H9 (cell line): ENCODE data around the gene TATDN2. TPM values are rescaled to one million over a fixed set of nuclear protein-coding genes. Genes with fewer than 3 reads are reported as not detected.
A peak's percentile ranks its signal among the peaks of the same experiment; 100 is the strongest.

Experiments used
- DNase-seq: peaks from one replicate; pipeline ENCODE4 v3.0.0-alpha.2; 2017
- H2AFZ ChIP-seq: one replicate; pipeline ENCODE4 v1.6.1; 2013; ENCODE audit warnings: mild to moderate bottlenecking, low read length, control low read depth, moderate library complexity
- H2AK5ac ChIP-seq: 2 replicates; pipeline ENCODE4 v1.6.1; 2013; ENCODE audit warnings: low read length, control low read depth, mixed read lengths; ENCODE audit not compliant: insufficient read length
- H2BK120ac ChIP-seq: one replicate; pipeline ENCODE4 v1.6.1; 2013; ENCODE audit warnings: low read depth, mild to moderate bottlenecking, low read length, control low read depth, inconsistent platforms; ENCODE audit not compliant: poor library complexity, severe bottlenecking
- H2BK12ac ChIP-seq: 2 replicates; pipeline ENCODE4 v1.6.1; 2013; ENCODE audit warnings: low read length, control low read depth, mixed read lengths, low read depth; ENCODE audit not compliant: insufficient read length
- H2BK15ac ChIP-seq: 2 replicates; pipeline ENCODE4 v1.6.1; 2013; ENCODE audit warnings: low read depth, low read length, control low read depth
- H2BK20ac ChIP-seq: one replicate; pipeline ENCODE4 v1.6.1; 2013; ENCODE audit warnings: low read depth, mild to moderate bottlenecking, low read length, control low read depth, inconsistent platforms; ENCODE audit not compliant: poor library complexity, severe bottlenecking
- H2BK5ac ChIP-seq: 2 replicates; pipeline ENCODE4 v1.6.1; 2013; ENCODE audit warnings: low read length, control low read depth, mixed read lengths; ENCODE audit not compliant: insufficient read length
- H3K14ac ChIP-seq: 2 replicates; pipeline ENCODE4 v1.6.1; 2013; ENCODE audit warnings: low read length, control low read depth; ENCODE audit not compliant: insufficient read depth
- H3K18ac ChIP-seq: 2 replicates; pipeline ENCODE4 v1.6.1; 2013; ENCODE audit warnings: low read depth, mild to moderate bottlenecking, mixed read lengths, low read length, control low read depth; ENCODE audit not compliant: insufficient read length
- H3K23ac ChIP-seq: 2 replicates; pipeline ENCODE4 v1.6.1; 2013; ENCODE audit warnings: low read length, control low read depth, mixed read lengths, low read depth; ENCODE audit not compliant: insufficient read length
- H3K23me2 ChIP-seq: 2 replicates; pipeline ENCODE4 v1.6.1; 2013; ENCODE audit warnings: low read depth, mild to moderate bottlenecking, mixed read lengths, low read length, control low read depth; ENCODE audit not compliant: insufficient read length, poor library complexity, severe bottlenecking
- H3K27ac ChIP-seq: 2 replicates; pipeline ENCODE4 v1.5.1; 2013; ENCODE audit warnings: low read length, control low read depth, mixed read lengths, low read depth; ENCODE audit not compliant: insufficient read length
- H3K27me3 ChIP-seq: 2 replicates; pipeline ENCODE4 v1.6.1; 2013; ENCODE audit warnings: low read length, control low read depth, inconsistent platforms; ENCODE audit not compliant: insufficient read depth
- H3K4ac ChIP-seq: 2 replicates; pipeline ENCODE4 v1.6.1; 2013; ENCODE audit warnings: low read depth, mild to moderate bottlenecking, control low read depth, inconsistent platforms, low read length, moderate library complexity
- H3K4me1 ChIP-seq: 2 replicates; pipeline ENCODE4 v1.6.1; 2013; ENCODE audit warnings: low read length, control low read depth, inconsistent platforms; ENCODE audit not compliant: insufficient read depth
- H3K4me2 ChIP-seq: 2 replicates; pipeline ENCODE4 v1.6.1; 2013; ENCODE audit warnings: low read length, control low read depth, mixed read lengths; ENCODE audit not compliant: insufficient read length, insufficient read depth
- H3K56ac ChIP-seq: 2 replicates; pipeline ENCODE4 v1.6.1; 2013; ENCODE audit warnings: low read depth, mild to moderate bottlenecking, mixed read lengths, low read length, control low read depth; ENCODE audit not compliant: insufficient read length
- H3K79me1 ChIP-seq: 2 replicates; pipeline ENCODE4 v1.6.1; 2013; ENCODE audit warnings: low read depth, mild to moderate bottlenecking, moderate library complexity, low read length, control low read depth, inconsistent platforms; ENCODE audit not compliant: insufficient read depth, poor library complexity, severe bottlenecking
- H3K79me2 ChIP-seq: 2 replicates; pipeline ENCODE4 v1.6.1; 2013; ENCODE audit warnings: low read length, control low read depth, inconsistent platforms; ENCODE audit not compliant: insufficient read depth
- H3K9ac ChIP-seq: 2 replicates; pipeline ENCODE4 v1.6.1; 2013; ENCODE audit warnings: low read length, control low read depth, mixed read lengths; ENCODE audit not compliant: insufficient read length; ENCODE audit errors: extremely low read depth
- H3K9me3 ChIP-seq: one replicate; pipeline ENCODE4 v1.6.1; 2013; ENCODE audit warnings: low read depth, low read length, inconsistent platforms; ENCODE audit not compliant: control insufficient read depth
- H3T11ph ChIP-seq: one replicate; pipeline ENCODE4 v1.6.1; 2013; ENCODE audit warnings: mild to moderate bottlenecking, low read length, control low read depth, inconsistent platforms
- H4K20me1 ChIP-seq: one replicate; pipeline ENCODE4 v1.6.1; 2013; ENCODE audit not compliant: control insufficient read depth, insufficient read length, insufficient read depth
- H4K5ac ChIP-seq: 2 replicates; pipeline ENCODE4 v1.6.1; 2013; ENCODE audit warnings: low read depth, mild to moderate bottlenecking, mixed read lengths, low read length, control low read depth; ENCODE audit not compliant: insufficient read length
- H4K8ac ChIP-seq: replicated peaks from 2 replicates; pipeline ENCODE4 v1.6.1; 2013; ENCODE audit warnings: low read length, control low read depth, mixed read lengths, low read depth; ENCODE audit not compliant: insufficient read length
- H4K91ac ChIP-seq: 2 replicates; pipeline ENCODE4 v1.6.1; 2013; ENCODE audit warnings: low read depth, mild to moderate bottlenecking, moderate library complexity, mixed read lengths, low read length, control low read depth; ENCODE audit not compliant: insufficient read length
- H3K27ac Mint-ChIP-seq, 3 experiments: 2 replicates in 2 of 3; 3 replicates in 1 of 3; pipeline ENCODE4 v1.8.0; 2020 to 2021; ENCODE audit warnings: mixed read lengths in 3 of 3, mild to moderate bottlenecking in 1 of 3, moderate library complexity in 1 of 3
- H3K27me3 Mint-ChIP-seq: 2 replicates; pipeline ENCODE4 v1.8.0; 2021; ENCODE audit warnings: low read depth, mild to moderate bottlenecking, moderate library complexity, mixed read lengths
- H3K36me3 Mint-ChIP-seq, 3 experiments: 2 replicates in 2 of 3; 3 replicates in 1 of 3; pipeline ENCODE4 v1.8.0; 2020 to 2021; ENCODE audit warnings: low read depth in 3 of 3, mixed read lengths in 3 of 3; ENCODE audit not compliant: insufficient read depth in 1 of 3
- H3K4me1 Mint-ChIP-seq, 2 experiments: 2 replicates each; pipeline ENCODE4 v1.8.0; 2020; ENCODE audit warnings: mixed read lengths in 2 of 2
- H3K4me3 Mint-ChIP-seq, 2 experiments: 2 replicates in 1 of 2; 3 replicates in 1 of 2; pipeline ENCODE4 v1.8.0; 2020 to 2021; ENCODE audit warnings: mild to moderate bottlenecking in 2 of 2, mixed read lengths in 2 of 2, moderate library complexity in 1 of 2
- H3K9me3 Mint-ChIP-seq, 2 experiments: 2 replicates in 1 of 2; 3 replicates in 1 of 2; pipeline ENCODE4 v1.8.0; 2020; ENCODE audit warnings: mild to moderate bottlenecking in 2 of 2, mixed read lengths in 2 of 2, moderate library complexity in 1 of 2
- WGBS: extraction: QIAGEN DNeasy Blood & Tissue Kit; methylation state at CpG from one replicate; pipeline ENCODE4 v1.1.7; 2013; ENCODE audit warnings: missing lambda C conversion rate, low lambda C conversion rate, mixed read lengths; ENCODE audit not compliant: insufficient read length; ENCODE audit errors: extremely low coverage; 5-methylcytosine and 5-hydroxymethylcytosine counted together
- total RNA-seq: library from RNA; stranded (reverse); gene quantifications from 2 replicates; pipeline ENCODE4 v1.2.1, GENCODE V29; 2021
- TF ChIP-seq, protein P1 (sequence below): fragments of 200-600 bp; sonication (generic); conservative IDR thresholded peaks from 3 replicates; pipeline ENCODE4 v1.8.0; 2021; ENCODE audit warnings: antibody characterized with exemption, mild to moderate bottlenecking

The TATDN2 gene
- total RNA-seq, 1 experiment from 2014 or later: 34.4 TPM

DNA sequence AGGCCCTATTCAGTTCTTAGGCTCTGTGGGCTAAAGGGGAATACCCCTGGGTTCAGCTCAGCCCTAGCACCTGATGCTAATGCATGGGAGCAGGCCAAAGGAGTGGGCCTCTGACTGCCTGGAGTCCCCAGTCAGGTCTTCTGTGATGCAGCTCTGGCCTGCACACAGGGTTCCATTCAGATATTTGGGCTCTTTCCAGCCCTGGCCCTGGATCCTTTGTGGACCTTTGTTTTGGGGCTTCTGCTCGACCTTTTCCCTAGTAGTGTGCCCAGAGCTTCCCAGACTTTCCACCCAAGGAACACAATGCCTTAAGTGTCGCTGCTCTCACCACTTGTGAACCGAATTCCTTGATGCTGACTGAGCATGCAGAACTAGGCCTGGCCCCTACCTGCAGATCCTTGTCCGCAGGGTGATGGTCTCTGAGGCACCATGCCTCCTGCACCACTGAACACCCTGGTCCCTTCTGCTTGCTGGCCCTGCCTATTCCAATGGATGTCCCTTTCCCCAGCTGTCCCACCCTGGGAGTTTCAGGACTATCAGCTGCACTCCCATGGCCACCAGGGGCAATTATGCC lies 67.6 kb downstream of the TATDN2 start:
- H2BK12ac ChIP-seq: no peak overlapping the region
- H3K4me2 ChIP-seq: no peak overlapping the region
- no peak overlapping the region for H3K27ac ChIP-seq
- H4K20me1 ChIP-seq: no peaks in the 10 kb centered on the region
- Mint-ChIP-seq H3K27ac (peak overlapping the region in 1 of 3 experiments; percentile 20; a peak in 1 of 7 replicates), H3K4me1 (peaks cover 0 to 5% of the 10 kb centered on the region in 2 experiments; a peak in 3 of 4 replicates), H3K27me3 (no peaks in the 10 kb centered on the region), H3K4me3 (no peak overlapping the region), H3K9me3 (no peaks in the 10 kb centered on the region), H3K36me3 (peaks cover 25 to 75% (median 66%) of the 10 kb centered on the region in 3 experiments; a peak in 6 of 7 replicates)
- no peak overlapping the region for H3K14ac ChIP-seq
- H3K18ac ChIP-seq: no peak overlapping the region
- DNase-seq: no peak
- H3K56ac ChIP-seq: no peak overlapping the region
- no peak overlapping the region for H2BK15ac ChIP-seq
- H3K9me3 ChIP-seq: no peaks in the 10 kb centered on the region
- H3K79me2 ChIP-seq: peaks cover 12% of the 10 kb centered on the region
- no peak overlapping the region for H2AK5ac ChIP-seq
- H4K91ac ChIP-seq: no peak overlapping the region
- H3K23me2 ChIP-seq: peaks cover 5% of the 10 kb centered on the region
- TF ChIP-seq, protein P1, sequence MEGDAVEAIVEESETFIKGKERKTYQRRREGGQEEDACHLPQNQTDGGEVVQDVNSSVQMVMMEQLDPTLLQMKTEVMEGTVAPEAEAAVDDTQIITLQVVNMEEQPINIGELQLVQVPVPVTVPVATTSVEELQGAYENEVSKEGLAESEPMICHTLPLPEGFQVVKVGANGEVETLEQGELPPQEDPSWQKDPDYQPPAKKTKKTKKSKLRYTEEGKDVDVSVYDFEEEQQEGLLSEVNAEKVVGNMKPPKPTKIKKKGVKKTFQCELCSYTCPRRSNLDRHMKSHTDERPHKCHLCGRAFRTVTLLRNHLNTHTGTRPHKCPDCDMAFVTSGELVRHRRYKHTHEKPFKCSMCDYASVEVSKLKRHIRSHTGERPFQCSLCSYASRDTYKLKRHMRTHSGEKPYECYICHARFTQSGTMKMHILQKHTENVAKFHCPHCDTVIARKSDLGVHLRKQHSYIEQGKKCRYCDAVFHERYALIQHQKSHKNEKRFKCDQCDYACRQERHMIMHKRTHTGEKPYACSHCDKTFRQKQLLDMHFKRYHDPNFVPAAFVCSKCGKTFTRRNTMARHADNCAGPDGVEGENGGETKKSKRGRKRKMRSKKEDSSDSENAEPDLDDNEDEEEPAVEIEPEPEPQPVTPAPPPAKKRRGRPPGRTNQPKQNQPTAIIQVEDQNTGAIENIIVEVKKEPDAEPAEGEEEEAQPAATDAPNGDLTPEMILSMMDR: no peak
- H3T11ph ChIP-seq: no peak overlapping the region
- no peak overlapping the region for H2AFZ ChIP-seq
- no peaks in the 10 kb centered on the region for H3K79me1 ChIP-seq
- H3K23ac ChIP-seq: no peak overlapping the region
- H4K8ac ChIP-seq: no peak overlapping the region
- no peak overlapping the region for H4K5ac ChIP-seq
- no peak overlapping the region for H2BK120ac ChIP-seq
- H2BK5ac ChIP-seq: no peak overlapping the region
- H3K27me3 ChIP-seq: no peaks in the 10 kb centered on the region
- H3K4ac ChIP-seq: no peak overlapping the region
- no peaks in the 10 kb centered on the region for H3K4me1 ChIP-seq
- WGBS: no CpG with 5 or more reads among the region's 4 CpGs
- no peak overlapping the region for H3K9ac ChIP-seq
- no peak overlapping the region for H2BK20ac ChIP-seq
